DND-41 (cell line): Measurements from ENCODE around the gene MRTFA.
"Not testable (repeated sequence)": the region's sequence is repeated elsewhere in the genome, so short reads cannot be mapped to it uniquely, and the experiment has no call there.

ENCODE experiments used
- CTCF ChIP-seq: IDR thresholded peaks from 2 replicates; pipeline ENCODE4 v1.5.1; 2012; ENCODE audit warnings: borderline replicate concordance, low read length, moderate library complexity, mild to moderate bottlenecking; ENCODE audit not compliant: poor library complexity, severe bottlenecking; ENCODE audit errors: extremely low read depth
- EZH2 ChIP-seq: IDR thresholded peaks from 3 replicates; pipeline ENCODE4 v1.6.1; 2012; ENCODE audit warnings: borderline replicate concordance, low read depth, mild to moderate bottlenecking, moderate library complexity, low read length, inconsistent platforms; ENCODE audit not compliant: severe bottlenecking

- TF ChIP-seq CTCF, EZH2: not testable (repeated sequence)
Observed at GRCh38 chr22:40584766-40585165, 51.8 kb downstream of the MRTFA start.
